SW480 (cell line): ENCODE measurements around the gene ACOX1.
A peak's percentile ranks its signal among the peaks of the same experiment; 100 is the strongest.

ENCODE experiments used
- DNase-seq: peaks from one replicate; pipeline ENCODE4 v3.0.0-alpha.2; 2016; ENCODE audit warnings: low spot score

The ACOX1 gene

DNA sequence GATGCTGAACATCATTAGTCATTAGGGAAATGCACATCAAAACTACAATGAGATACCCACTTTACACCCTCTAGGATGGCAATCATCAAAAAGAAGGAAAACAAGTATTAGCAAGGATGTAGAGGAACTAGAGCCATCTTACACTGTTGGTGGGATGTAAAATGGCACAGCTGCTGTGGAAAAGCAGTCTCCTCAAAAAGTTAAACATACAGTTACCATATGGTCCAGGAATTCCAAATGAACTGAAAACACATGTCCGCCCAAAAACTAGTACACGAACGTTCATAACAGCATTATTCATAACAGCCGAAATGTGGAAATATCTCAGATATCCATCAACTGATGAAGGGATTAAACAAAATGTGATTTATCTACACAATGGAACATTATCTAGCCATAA is 45.2 kb downstream of the ACOX1 start:
- DNase-seq = no peak

- DNase-seq = no peak
These were observed 46.1 kb downstream of the ACOX1 start for GRCh38 chr17:75932852-75933251.

- no peak for DNase-seq
These were observed 47.9 kb downstream of the ACOX1 start for GRCh38 chr17:75931062-75931461.

DNA sequence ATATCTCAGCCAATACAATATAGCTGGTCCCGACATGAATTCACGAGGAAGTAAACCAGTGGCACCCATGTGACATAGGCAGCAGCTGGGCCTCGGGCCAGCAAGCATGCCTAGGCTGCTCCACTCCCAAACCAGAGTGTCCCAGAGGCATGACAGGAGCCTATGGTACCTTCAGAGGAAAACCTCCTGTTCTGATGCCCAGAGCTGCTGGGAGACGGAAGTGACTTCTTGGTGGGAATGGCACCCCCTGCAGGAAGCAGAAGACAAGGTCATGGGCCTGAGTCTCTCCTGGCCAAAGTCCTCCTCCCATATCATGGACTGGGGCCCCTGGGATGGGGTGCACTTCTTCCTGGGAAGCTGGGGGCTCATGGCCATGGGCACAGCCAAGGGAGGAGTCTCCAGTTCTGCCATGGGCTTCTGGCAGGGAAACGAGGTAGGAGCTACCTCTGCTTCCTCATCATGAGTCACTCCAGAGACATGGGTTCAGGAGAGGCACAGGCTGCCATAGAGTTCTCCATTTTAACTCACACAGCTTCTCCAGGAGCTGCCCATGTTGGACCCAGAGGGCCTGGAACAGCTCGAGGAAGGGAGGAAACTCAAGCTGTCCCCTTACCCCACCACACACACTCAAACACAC is 51.6 kb downstream of the ACOX1 start:
- DNase-seq = peak; percentile 32

DNA sequence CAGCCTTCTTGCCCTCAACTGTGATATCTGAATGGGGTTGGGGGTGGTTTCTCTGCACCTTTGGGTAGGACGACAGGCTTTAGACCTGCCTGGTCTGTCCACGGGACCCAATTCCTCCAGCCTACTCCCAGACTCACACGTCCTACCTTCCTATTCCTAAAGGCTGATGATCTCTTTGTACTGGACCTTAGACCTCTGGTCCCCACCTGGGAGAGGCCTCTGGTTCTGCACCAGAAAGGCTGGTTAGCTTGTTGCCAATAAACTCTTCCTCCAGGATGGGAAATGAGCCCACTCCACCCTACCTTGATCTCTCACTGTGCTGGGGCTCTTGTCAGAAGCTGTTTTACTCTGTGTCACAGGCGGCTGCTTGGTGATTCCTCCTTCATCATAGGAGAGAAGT is 52.5 kb downstream of the ACOX1 start:
- no peak for DNase-seq

GRCh38 chr17:75925912-75926311 is 53.1 kb downstream of the ACOX1 start:
- no peak for DNase-seq

DNA sequence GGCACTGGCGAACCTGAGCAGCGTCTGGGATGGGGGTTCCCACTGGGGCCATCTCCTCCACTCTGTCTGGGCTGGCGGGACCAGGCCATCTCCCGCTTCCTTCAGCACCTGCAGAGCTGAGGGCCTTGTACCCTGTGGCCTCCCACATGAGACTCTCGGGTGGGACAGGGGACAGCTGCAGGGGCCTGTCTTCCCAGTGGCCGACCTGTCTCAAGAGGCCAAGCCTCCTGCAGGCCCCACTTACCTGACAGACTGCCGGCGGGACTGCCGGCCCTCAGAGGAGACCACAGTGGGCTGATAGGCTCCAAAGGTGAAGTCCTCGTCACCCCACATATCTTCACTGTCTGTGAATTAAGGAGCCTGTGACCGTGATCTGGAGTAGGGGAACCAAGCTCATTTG is 53.9 kb downstream of the ACOX1 start:
- no peak for DNase-seq

DNA sequence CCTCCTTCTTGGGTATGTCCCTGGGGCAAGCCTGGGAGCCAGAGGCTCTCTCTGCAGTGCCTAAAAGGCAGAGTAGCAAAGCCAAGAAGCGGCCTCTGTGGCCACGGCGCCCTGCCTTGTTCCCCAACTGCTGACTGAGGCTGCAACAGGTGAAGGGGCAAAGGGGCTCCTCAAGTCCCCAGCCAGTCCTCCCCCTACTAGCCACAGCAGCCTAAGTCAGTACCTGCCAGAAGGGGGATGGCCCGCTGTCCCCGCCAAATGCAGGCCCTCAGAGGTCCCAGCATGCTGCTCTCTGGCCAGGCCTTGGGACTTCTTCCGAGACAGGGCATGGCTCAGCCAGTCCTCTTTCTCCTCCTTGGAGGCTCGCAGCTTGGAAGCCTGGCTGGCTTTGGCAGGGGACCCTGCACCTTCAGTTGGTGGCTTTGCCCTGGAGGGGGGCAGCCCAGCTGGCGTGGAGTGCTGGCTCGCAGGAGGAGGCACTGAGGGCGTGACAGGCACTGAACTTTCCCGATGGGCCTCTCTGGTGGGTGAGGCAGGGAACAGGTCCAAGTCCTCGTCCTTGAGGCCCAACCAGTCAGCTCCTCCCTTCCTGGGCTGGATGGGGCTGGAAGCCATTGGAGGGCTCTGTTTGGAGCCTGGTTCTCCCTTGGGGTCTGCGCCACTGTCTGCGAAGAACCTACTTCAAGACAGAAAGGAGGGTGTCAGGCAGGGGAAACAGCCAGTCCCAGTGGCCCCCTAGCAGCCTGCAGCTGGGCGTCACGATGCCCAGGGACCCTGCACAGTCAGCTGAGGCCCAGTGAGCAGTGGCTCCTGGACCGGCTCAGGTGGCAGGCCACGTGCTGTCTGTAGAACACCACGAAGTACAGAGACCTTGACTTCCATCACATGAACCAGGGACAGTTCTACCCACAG is 55.7 kb downstream of the ACOX1 start:
- no peak for DNase-seq

DNA sequence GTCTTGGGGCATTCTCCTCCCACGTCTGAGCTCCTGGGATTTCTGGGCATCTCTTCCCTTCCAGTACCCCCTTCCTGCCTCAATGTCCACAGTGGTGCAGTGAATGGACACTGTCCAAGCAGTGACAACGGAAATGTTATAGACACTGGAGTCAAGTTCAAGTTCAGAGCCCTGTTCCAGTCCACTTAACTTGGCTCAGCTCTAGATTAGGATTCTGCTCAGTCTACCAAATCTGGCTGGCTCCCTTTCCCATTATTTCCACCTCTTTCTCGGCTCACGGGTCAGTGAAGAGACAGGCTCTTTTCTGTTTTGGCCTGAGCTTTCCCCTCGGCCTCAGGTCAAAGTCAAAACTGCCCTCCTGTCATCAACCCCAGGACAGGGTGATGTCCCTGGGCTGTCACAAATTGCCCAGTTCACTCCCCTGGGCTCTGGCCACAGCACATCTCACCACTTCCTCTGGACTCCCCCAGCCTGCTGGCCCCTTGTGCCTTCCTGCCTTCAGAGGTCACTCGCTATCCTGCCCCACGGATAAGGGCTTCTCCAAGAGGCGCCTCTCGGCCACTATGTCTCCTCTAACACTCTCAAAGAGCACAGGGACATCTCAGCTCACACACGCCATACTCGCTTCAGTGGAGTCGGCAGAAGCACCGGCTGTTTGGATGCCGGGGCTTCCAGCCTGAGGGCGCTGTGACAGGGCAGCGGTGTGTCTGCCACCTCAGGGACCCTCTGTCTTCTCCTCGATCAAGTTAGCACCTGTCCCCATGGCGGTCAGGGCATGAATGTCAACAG is 56.6 kb downstream of the ACOX1 start:
- no peak for DNase-seq

DNA sequence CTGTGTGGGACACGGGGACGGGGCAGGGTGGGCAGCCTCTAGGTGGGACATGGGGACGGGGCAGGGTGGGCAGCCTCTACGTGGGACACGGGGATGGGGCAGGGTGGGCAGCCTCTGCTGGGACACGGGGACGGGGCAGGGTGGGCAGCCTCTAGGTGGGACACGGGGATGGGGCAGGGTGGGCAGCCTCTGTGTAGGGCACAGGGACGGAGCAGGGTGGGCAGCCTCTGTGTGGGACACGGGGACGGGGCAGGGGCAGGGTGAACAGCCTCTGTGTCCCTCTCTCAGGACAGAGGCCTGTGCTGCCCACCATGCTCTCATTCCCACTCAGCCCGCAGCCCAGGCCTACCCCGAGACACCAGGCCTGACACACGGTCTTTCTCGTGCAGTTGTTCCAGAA is 57.4 kb downstream of the ACOX1 start:
- no peak for DNase-seq

GRCh38 chr17:75920045-75920560 is 58.9 kb downstream of the ACOX1 start:
- DNase-seq = no peak

GRCh38 chr17:75919611-75920010 is 59.4 kb downstream of the ACOX1 start:
- DNase-seq = no peak

DNA sequence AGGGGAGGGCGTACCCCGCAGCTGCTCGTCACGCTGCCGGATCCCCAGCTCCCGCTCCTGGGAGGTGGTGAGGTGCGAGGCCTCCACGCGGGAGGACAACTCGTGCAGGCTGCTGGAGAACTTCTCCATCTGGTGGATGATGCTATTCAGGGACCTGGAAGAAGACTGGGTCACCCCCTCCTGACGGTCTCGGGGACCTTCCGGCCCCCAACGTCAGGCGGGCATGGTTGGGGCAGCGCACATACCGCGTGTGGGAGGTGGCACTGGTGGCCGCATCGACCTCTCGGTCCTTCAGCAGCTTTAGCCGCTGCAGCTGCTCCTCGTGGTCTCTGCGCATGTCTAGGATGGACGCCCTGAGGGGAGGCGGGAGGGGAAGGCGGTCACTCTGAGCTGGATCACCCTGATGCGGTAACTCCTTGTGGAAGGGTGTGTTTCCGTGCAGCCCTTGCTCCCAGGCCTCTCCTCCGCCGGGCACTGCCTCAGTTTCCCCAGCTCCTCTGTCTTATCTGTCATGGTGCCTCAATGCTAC is 61.0 kb downstream of the ACOX1 start:
- no peak for DNase-seq

GRCh38 chr17:75917141-75917916 is 61.6 kb downstream of the ACOX1 start:
- DNase-seq = no peak

GRCh38 chr17:75915268-75915667 is 63.7 kb downstream of the ACOX1 start:
- no peak for DNase-seq

- DNase-seq = no peak
These were observed 64.2 kb downstream of the ACOX1 start for GRCh38 chr17:75914643-75915267.

DNA sequence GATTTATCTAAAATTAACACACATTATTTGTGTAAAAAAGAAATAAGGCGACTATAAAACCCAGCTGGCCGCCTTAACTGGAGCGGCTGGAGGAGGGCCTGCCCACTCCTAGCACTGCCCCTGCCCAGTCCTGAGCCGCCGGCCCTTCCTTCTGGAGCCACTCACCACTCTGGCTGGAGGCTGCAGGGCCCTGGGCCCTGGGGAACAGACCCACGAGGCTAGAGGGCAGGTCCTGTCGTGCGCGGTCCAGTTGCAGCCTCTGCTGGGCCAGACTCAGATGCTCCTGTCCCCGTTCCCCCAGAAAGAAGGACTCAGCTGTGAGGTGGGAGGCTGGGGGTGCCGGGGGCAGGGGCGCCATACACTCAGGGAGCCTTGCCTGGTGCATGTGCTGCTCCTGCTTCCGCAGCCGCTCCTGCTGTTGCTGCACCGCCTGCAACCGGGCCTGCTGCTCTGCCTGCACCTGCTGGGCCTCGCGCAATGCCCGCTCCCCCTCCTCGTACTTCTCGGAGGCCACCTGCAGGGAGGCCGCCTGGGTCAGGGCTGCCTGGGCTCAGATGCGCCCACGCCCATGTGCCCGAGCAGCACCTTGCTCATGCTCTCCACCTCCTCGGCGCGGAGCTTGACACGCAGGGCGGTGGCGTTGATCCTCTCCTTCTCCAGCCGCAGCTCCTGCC is 65.3 kb downstream of the ACOX1 start:
- DNase-seq = no peak

GRCh38 chr17:75910699-75911098 is 68.3 kb downstream of the ACOX1 start:
- no peak for DNase-seq

GRCh38 chr17:75909812-75910274 is 69.1 kb downstream of the ACOX1 start:
- no peak for DNase-seq
